NCI-H82 (cell line): ENCODE data around the gene EEF2.
A peak's percentile ranks its signal among the peaks of the same experiment; 100 is the strongest.

Experiments
- DNase-seq: peaks from one replicate; lab custom pipeline; 2025; lab: John Stamatoyannopoulos, UW

EEF2 gene

GRCh38 chr19:3984584-3984907 lies 717 bp downstream of the EEF2 start:
- DNase-seq: no peak

GRCh38 chr19:3983936-3984583 lies 1.2 kb downstream of the EEF2 start:
- DNase-seq: no peak

- DNase-seq: no peak
Observed at GRCh38 chr19:3983542-3983914, 1.7 kb downstream of the EEF2 start.

- DNase-seq: no peak
Observed at GRCh38 chr19:3982701-3983541, 2.3 kb downstream of the EEF2 start.

GRCh38 chr19:3981736-3982681 lies 3.3 kb downstream of the EEF2 start:
- no peak for DNase-seq

GRCh38 chr19:3981373-3981735 lies 3.9 kb downstream of the EEF2 start:
- no peak for DNase-seq

GRCh38 chr19:3980353-3981251 lies 4.7 kb downstream of the EEF2 start:
- DNase-seq: no peak

- DNase-seq: no peak
Observed at GRCh38 chr19:3979674-3980352, 5.5 kb downstream of the EEF2 start.

GRCh38 chr19:3979289-3979673 lies 6.0 kb downstream of the EEF2 start:
- DNase-seq: no peak

GRCh38 chr19:3978145-3978544 lies 7.1 kb downstream of the EEF2 start:
- no peak for DNase-seq

GRCh38 chr19:3977242-3978143 lies 7.8 kb downstream of the EEF2 start:
- no peak for DNase-seq

GRCh38 chr19:3976495-3977241 lies 8.6 kb downstream of the EEF2 start:
- no peak for DNase-seq

- DNase-seq: peak; percentile 21
Observed at GRCh38 chr19:3975637-3976087, 9.6 kb downstream of the EEF2 start.

- no peak for DNase-seq
Observed at GRCh38 chr19:3975144-3975543, 10.1 kb downstream of the EEF2 start.

GRCh38 chr19:3970808-3971598 lies 14.3 kb downstream of the EEF2 start, which contains the start of gene DAPK3:
TSS of gene DAPK3 (minus strand) at chr19:3971099. CDS start at chr19:3969735, 1,364 bp downstream.
- DNase-seq: peak; percentile 97

GRCh38 chr19:3970313-3970807 lies 14.9 kb downstream of the EEF2 start:
- no peak for DNase-seq

GRCh38 chr19:3969435-3970312 lies 15.6 kb downstream of the EEF2 start:
- no peak for DNase-seq
